Keratinocyte (primary cell): ENCODE results near the gene TSPAN18. TPM values are rescaled to one million over a fixed set of nuclear protein-coding genes. Genes with fewer than 3 reads are reported as not detected.

Source experiments
- DNase-seq: peaks from one replicate; pipeline ENCODE4 v3.0.0-alpha.2; 2011; ENCODE audit warnings: low read depth, missing footprints, low spot score
- FAIRE-seq: peaks from 2 replicates; lab custom pipeline; 2011; peaks lifted over from hg19 to GRCh38; lab: Jason Lieb, UNC
- H2AFZ ChIP-seq: 2 replicates; pipeline ENCODE4 v1.6.0; 2012; ENCODE audit warnings: low read length, control low read depth, inconsistent platforms; ENCODE audit not compliant: control insufficient read depth
- H3K27ac ChIP-seq: 2 replicates; pipeline ENCODE4 v1.5.1; 2011; ENCODE audit warnings: low read length; ENCODE audit not compliant: control insufficient read depth, insufficient read depth
- H3K27me3 ChIP-seq: 3 replicates; pipeline ENCODE4 v1.6.0; 2011; ENCODE audit warnings: low read length; ENCODE audit not compliant: control insufficient read depth, insufficient read depth; ENCODE audit errors: extremely low read depth
- H3K36me3 ChIP-seq, 2 experiments: 2 replicates in 1 of 2; 3 replicates in 1 of 2; pipeline ENCODE4 v1.5.1; 2011; ENCODE audit warnings: low read length in 2 of 2, mild to moderate bottlenecking in 1 of 2; ENCODE audit not compliant: control insufficient read depth in 2 of 2, insufficient read depth in 2 of 2; ENCODE audit errors: extremely low read depth in 1 of 2
- H3K4me1 ChIP-seq: 3 replicates; pipeline ENCODE4 v1.5.1; 2011; ENCODE audit warnings: low read length; ENCODE audit not compliant: control insufficient read depth, insufficient read depth; ENCODE audit errors: extremely low read depth
- H3K4me2 ChIP-seq: 3 replicates; pipeline ENCODE4 v1.6.0; 2011; ENCODE audit warnings: low read depth, low read length; ENCODE audit not compliant: control insufficient read depth, insufficient read depth; ENCODE audit errors: extremely low read depth
- H3K4me3 ChIP-seq, 3 experiments: fragments of 200-600 bp in 1 of 3; sonication (generic) in 1 of 3; 2 replicates in 2 of 3; 3 replicates in 1 of 3; pipeline ENCODE4 v1.5.1; 2011 to 2016; ENCODE audit warnings: low read length in 3 of 3, mild to moderate bottlenecking in 3 of 3, control low read depth in 2 of 3, inconsistent platforms in 1 of 3, low read depth in 1 of 3, mixed read lengths in 1 of 3, mixed run types in 1 of 3, moderate library complexity in 1 of 3; ENCODE audit not compliant: control insufficient read depth in 2 of 3, insufficient read depth in 2 of 3; ENCODE audit errors: extremely low read depth in 1 of 3
- H3K79me2 ChIP-seq: 2 replicates; pipeline ENCODE4 v1.6.0; 2012; ENCODE audit warnings: low read length; ENCODE audit not compliant: control insufficient read depth, insufficient read depth
- H3K9ac ChIP-seq: 3 replicates; pipeline ENCODE4 v1.6.0; 2011; ENCODE audit warnings: low read length; ENCODE audit not compliant: control insufficient read depth, insufficient read depth; ENCODE audit errors: extremely low read depth
- H3K9me1 ChIP-seq: 3 replicates; pipeline ENCODE4 v1.6.0; 2011; ENCODE audit warnings: low read length; ENCODE audit not compliant: control insufficient read depth, insufficient read depth; ENCODE audit errors: extremely low read depth
- H3K9me3 ChIP-seq: 2 replicates; pipeline ENCODE4 v1.5.1; 2012; ENCODE audit warnings: low read depth, low read length; ENCODE audit not compliant: control insufficient read depth
- H4K20me1 ChIP-seq: 3 replicates; pipeline ENCODE4 v1.6.0; 2011; ENCODE audit warnings: low read length; ENCODE audit not compliant: control insufficient read depth, insufficient read depth; ENCODE audit errors: extremely low read depth
- EZH2 ChIP-seq: IDR thresholded peaks from one replicate; pipeline ENCODE4 v1.6.1; 2012; ENCODE audit warnings: inconsistent platforms, mild to moderate bottlenecking, low read length, moderate library complexity
- dilution Hi-C: fragments of 300-500 bp; cut with MboI; formaldehyde crosslinking; loops from one replicate; pipeline ENCODE4 v1.7.0; 2020; ENCODE audit warnings: low sequenced_read_pairs; ENCODE audit not compliant: extremely low pct_ligation_motif_present
- polyA plus RNA-seq, 5 experiments: library from polyadenylated mRNA; depleted of rRNA in 3 of 5; stranded (reverse) in 3 of 5; stranded (forward) in 1 of 5; unstranded in 1 of 5; fragments of >200 nt; gene quantifications; 1 replicate in 1 of 5; 2 replicates in 3 of 5; 3 replicates in 1 of 5; pipeline versions ENCODE4 v1.2.1 to v1.2.3, GENCODE V29; 2011 to 2012; ENCODE audit warnings: missing spikeins in 2 of 5, low read depth in 1 of 5, low replicate concordance in 1 of 5
- TF ChIP-seq, protein P1 (sequence below), 3 experiments: IDR thresholded peaks in 1 of 3; conservative IDR thresholded peaks in 1 of 3; optimal IDR thresholded peaks in 1 of 3; 2 replicates in 2 of 3; 3 replicates in 1 of 3; pipeline versions ENCODE3 to v1.5.1; 2011; ENCODE audit warnings: low read length in 3 of 3, mild to moderate bottlenecking in 3 of 3, moderate library complexity in 2 of 3, control low read depth in 1 of 3, inconsistent platforms in 1 of 3; ENCODE audit not compliant: insufficient read depth in 2 of 3; ENCODE audit errors: extremely low read depth in 1 of 3

Gene TSPAN18
- polyA plus RNA-seq, 1 donor (not counting 4 experiments of a cell fraction or from before 2014, with no cell fraction given), result not detected

DNA sequence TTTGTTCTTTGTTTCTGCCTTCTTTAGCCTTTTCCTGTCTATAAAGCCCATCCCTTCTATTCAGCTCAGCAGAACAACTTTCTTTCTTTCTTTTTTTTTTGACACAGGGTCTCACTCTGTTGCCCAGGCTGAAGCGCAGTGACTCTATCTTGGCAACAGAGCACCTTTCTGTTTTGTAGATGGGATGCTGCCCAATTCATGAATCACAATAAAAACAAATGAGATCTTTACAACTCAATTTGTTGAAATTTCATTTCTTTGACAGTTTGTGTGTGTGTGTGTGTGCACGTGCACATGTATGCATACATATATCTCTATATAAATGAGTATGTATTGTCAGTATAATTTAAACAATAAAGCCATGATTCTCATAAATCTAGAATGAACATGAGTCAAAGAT, 25.5 kb downstream of the TSPAN18 start:
- dilution Hi-C loops, result no loop called here
- no peak overlapping the region for H3K27ac ChIP-seq
- DNase-seq, result no peak
- no peak for TF ChIP-seq EZH2
- TF ChIP-seq, protein P1, sequence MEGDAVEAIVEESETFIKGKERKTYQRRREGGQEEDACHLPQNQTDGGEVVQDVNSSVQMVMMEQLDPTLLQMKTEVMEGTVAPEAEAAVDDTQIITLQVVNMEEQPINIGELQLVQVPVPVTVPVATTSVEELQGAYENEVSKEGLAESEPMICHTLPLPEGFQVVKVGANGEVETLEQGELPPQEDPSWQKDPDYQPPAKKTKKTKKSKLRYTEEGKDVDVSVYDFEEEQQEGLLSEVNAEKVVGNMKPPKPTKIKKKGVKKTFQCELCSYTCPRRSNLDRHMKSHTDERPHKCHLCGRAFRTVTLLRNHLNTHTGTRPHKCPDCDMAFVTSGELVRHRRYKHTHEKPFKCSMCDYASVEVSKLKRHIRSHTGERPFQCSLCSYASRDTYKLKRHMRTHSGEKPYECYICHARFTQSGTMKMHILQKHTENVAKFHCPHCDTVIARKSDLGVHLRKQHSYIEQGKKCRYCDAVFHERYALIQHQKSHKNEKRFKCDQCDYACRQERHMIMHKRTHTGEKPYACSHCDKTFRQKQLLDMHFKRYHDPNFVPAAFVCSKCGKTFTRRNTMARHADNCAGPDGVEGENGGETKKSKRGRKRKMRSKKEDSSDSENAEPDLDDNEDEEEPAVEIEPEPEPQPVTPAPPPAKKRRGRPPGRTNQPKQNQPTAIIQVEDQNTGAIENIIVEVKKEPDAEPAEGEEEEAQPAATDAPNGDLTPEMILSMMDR (optimal IDR thresholded peaks at IDR 0.05 in 1 of 3, IDR thresholded peaks at IDR 0.05 in 1 of 3, conservative IDR thresholded peaks at IDR 0.05 in 1 of 3; ENCODE audit: extremely low read depth in 1 of 3, insufficient read depth in 2 of 3, low read length in 3 of 3), result no peak
- H2AFZ ChIP-seq, result no peak overlapping the region
- H3K9me3 ChIP-seq, result no peaks in the 10 kb centered on the region
- no peak overlapping the region for H3K4me3 ChIP-seq
- no peaks in the 10 kb centered on the region for H3K79me2 ChIP-seq
- H3K4me1 ChIP-seq, result no peaks in the 10 kb centered on the region
- H3K4me2 ChIP-seq, result no peak overlapping the region
- H3K9ac ChIP-seq, result no peak overlapping the region
- FAIRE-seq, result no peak
- no peaks in the 10 kb centered on the region for H3K36me3 ChIP-seq
- peaks cover 11% of the 10 kb centered on the region for H3K27me3 ChIP-seq
- H3K9me1 ChIP-seq, result no peaks in the 10 kb centered on the region
- H4K20me1 ChIP-seq, result no peaks in the 10 kb centered on the region

DNA sequence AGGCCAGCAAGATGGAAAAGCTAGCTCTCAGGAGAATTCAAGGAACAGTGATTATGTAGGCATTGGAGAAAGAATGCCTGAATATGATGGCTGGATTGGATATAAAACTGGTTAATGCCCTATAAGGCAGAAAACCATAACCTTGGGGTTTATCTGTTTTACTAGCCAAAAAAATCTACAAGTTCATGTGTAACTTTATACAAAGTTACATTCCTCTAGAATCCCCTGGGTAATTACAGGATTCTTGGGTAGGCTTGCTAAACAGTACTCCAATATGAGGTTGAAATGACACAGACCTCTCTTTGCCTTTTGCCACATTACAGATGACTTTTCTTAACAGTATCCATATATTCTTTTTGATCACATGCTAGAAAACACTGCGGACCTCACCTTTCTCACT, 26.0 kb downstream of the TSPAN18 start:
- no peaks in the 10 kb centered on the region for H3K36me3 ChIP-seq
- no peak overlapping the region for H3K27ac ChIP-seq
- no peak for FAIRE-seq
- H3K79me2 ChIP-seq, result no peaks in the 10 kb centered on the region
- no peak overlapping the region for H3K4me2 ChIP-seq
- TF ChIP-seq, protein P1 (optimal IDR thresholded peaks at IDR 0.05 in 1 of 3, IDR thresholded peaks at IDR 0.05 in 1 of 3, conservative IDR thresholded peaks at IDR 0.05 in 1 of 3; ENCODE audit: extremely low read depth in 1 of 3, insufficient read depth in 2 of 3, low read length in 3 of 3), result no peak
- no peak for TF ChIP-seq EZH2
- DNase-seq, result no peak
- peaks cover 11% of the 10 kb centered on the region for H3K27me3 ChIP-seq
- dilution Hi-C loops, result no loop called here
- H3K9me1 ChIP-seq, result no peaks in the 10 kb centered on the region
- no peaks in the 10 kb centered on the region for H4K20me1 ChIP-seq
- H3K9me3 ChIP-seq, result no peaks in the 10 kb centered on the region
- no peak overlapping the region for H2AFZ ChIP-seq
- no peaks in the 10 kb centered on the region for H3K4me1 ChIP-seq
- H3K4me3 ChIP-seq, result no peak overlapping the region
- no peak overlapping the region for H3K9ac ChIP-seq
